Gastroesophageal sphincter (tissue), 3 donors: ENCODE measurements around the gene MOG.

Source experiments
- CTCF ChIP-seq, 4 experiments: fragments of 200-600 bp in 2 of 4; fragments of 450-650 bp in 2 of 4; sonication (generic) in 1 of 4; IDR thresholded peaks; one replicate each; pipeline ENCODE4 v1.5.1; 2017 to 2019; ENCODE audit warnings: antibody characterized with exemption in 4 of 4, mild to moderate bottlenecking in 2 of 4, moderate library complexity in 2 of 4
- EP300 ChIP-seq: sonication (generic); formaldehyde crosslinking; IDR thresholded peaks from one replicate; pipeline ENCODE4 v1.6.1; 2017; ENCODE audit warnings: antibody characterized with exemption, mild to moderate bottlenecking
- POLR2A ChIP-seq, 2 donors: fragments of 450-650 bp; IDR thresholded peaks; one replicate each; pipeline ENCODE4 v1.6.1; 2017; ENCODE audit warnings: antibody characterized with exemption in 2 of 2, mild to moderate bottlenecking in 2 of 2, moderate library complexity in 1 of 2
- POLR2AphosphoS5 ChIP-seq: sonication (generic); formaldehyde crosslinking; IDR thresholded peaks from one replicate; pipeline ENCODE4 v1.6.1; 2017; ENCODE audit warnings: antibody characterized with exemption

GRCh38 chr6:29631860-29632731, 24.8 kb upstream of the MOG start:
- TF ChIP-seq CTCF (IDR thresholded peaks at IDR 0.05) (no peak), POLR2A (IDR thresholded peaks at IDR 0.05) (no peak), EP300 (no peak), POLR2AphosphoS5 (no peak)
